T-cell (primary cell): Measurements from ENCODE around the gene SEMA3D. TPM values are rescaled to one million over a fixed set of nuclear protein-coding genes. Genes with fewer than 3 reads are reported as not detected.
"Not testable (repeated sequence)": the region's sequence is repeated elsewhere in the genome, so short reads cannot be mapped to it uniquely, and the experiment has no call there.

Experiments used
- ATAC-seq, 4 experiments: fragments of 200-7000 bp in 3 of 4; fragments of 150-1000 bp in 1 of 4; cut with Tn5 transposase; replicated peaks in 1 of 4; 1 replicate in 3 of 4; 2 replicates in 1 of 4; pipeline ENCODE4 v1.10.0; 2021; ENCODE audit warnings: moderate library complexity in 3 of 4, mild to moderate bottlenecking in 2 of 4, moderate number of reproducible peaks in 1 of 4
- CTCF ChIA-PET, 2 donors: fragments of 300-600 bp; sonication (Branson Sonifier 250); formaldehyde crosslinking; loops; one replicate each; lab custom pipeline; 2022; ENCODE audit warnings: antibody characterized with exemption in 2 of 2; lab: Charles Lee
- POLR2A ChIA-PET, 2 donors: fragments of 300-600 bp; sonication (Branson Sonifier 250); formaldehyde crosslinking; loops; one replicate each; lab custom pipeline; 2022; ENCODE audit warnings: antibody characterized with exemption in 2 of 2; lab: Charles Lee
- DNase-seq, 35 experiments: peaks; one replicate each; pipeline versions ENCODE4 v3.0.0 to v3.0.0-alpha.2; 2013 to 2023
- H3K27ac ChIP-seq: one replicate; pipeline ENCODE4 v1.5.1; 2013; ENCODE audit warnings: low read length
- H3K27me3 ChIP-seq, 2 experiments: replicated peaks in 1 of 2; 1 replicate in 1 of 2; 2 replicates in 1 of 2; pipeline versions ENCODE4 v1.6.1 to v1.7.0; 2013; ENCODE audit warnings: low read length in 1 of 2, mixed read lengths in 1 of 2; ENCODE audit not compliant: control insufficient read depth in 2 of 2, insufficient read depth in 2 of 2; ENCODE audit errors: extremely low read depth in 1 of 2
- H3K36me3 ChIP-seq, 2 donors: 1 replicate in 1 of 2; 2 replicates in 1 of 2; pipeline versions ENCODE4 v1.6.1 to v1.7.0; 2013; ENCODE audit warnings: low read length in 1 of 2; ENCODE audit not compliant: control insufficient read depth in 2 of 2, insufficient read depth in 1 of 2; ENCODE audit errors: extremely low read depth in 1 of 2
- H3K4me1 ChIP-seq, 2 experiments: 1 replicate in 1 of 2; 2 replicates in 1 of 2; pipeline versions ENCODE4 v1.6.1 to v1.7.0; 2013; ENCODE audit warnings: low read length in 2 of 2, mixed read lengths in 1 of 2; ENCODE audit not compliant: insufficient read depth in 2 of 2, control insufficient read depth in 1 of 2; ENCODE audit errors: extremely low read depth in 1 of 2
- H3K4me3 ChIP-seq, 2 donors: 1 replicate in 1 of 2; 2 replicates in 1 of 2; pipeline versions ENCODE4 v1.5.1 to v1.7.0; 2013; ENCODE audit warnings: mild to moderate bottlenecking in 2 of 2, low read length in 1 of 2, moderate library complexity in 1 of 2; ENCODE audit not compliant: control insufficient read depth in 1 of 2; ENCODE audit errors: extremely low read depth in 1 of 2
- H3K9me3 ChIP-seq: 2 replicates; pipeline ENCODE4 v1.7.0; 2013
- H3K27ac Mint-ChIP-seq, 2 donors: one replicate each; pipeline ENCODE4 v1.8.0; 2020 to 2021; ENCODE audit warnings: mild to moderate bottlenecking in 2 of 2, mixed read lengths in 2 of 2
- H3K27me3 Mint-ChIP-seq, 2 donors: one replicate each; pipeline ENCODE4 v1.8.0; 2021 to 2022; ENCODE audit warnings: mixed read lengths in 2 of 2
- H3K36me3 Mint-ChIP-seq: one replicate; pipeline ENCODE4 v1.8.0; 2021; ENCODE audit warnings: mixed read lengths
- H3K4me1 Mint-ChIP-seq, 3 donors: one replicate each; pipeline ENCODE4 v1.8.0; 2020 to 2022; ENCODE audit warnings: mixed read lengths in 3 of 3, mild to moderate bottlenecking in 1 of 3
- H3K4me3 Mint-ChIP-seq, 3 donors: one replicate each; pipeline ENCODE4 v1.8.0; 2020 to 2022; ENCODE audit warnings: mild to moderate bottlenecking in 3 of 3, mixed read lengths in 3 of 3, moderate library complexity in 3 of 3
- H3K9me3 Mint-ChIP-seq, 3 donors: one replicate each; pipeline ENCODE4 v1.8.0; 2020 to 2022; ENCODE audit warnings: mixed read lengths in 3 of 3
- WGBS: methylation state at CpG from one replicate; pipeline ENCODE4 v1.1.5; 2013; ENCODE audit warnings: missing lambda C conversion rate; ENCODE audit not compliant: insufficient coverage; 5-methylcytosine and 5-hydroxymethylcytosine counted together
- total RNA-seq, 35 experiments: library from RNA in 6 of 35; stranded (reverse) in 6 of 35; fragments of 120-200 nt in 1 of 35; gene quantifications; one replicate each; pipeline versions ENCODE4 v1.2.1 to v1.2.4 and lab custom pipeline; 2013 to 2026

The SEMA3D gene
- total RNA-seq, 5 donors from 2014 or later (not counting 1 experiment from before 2014, with no cell fraction given): 0.29 TPM; not detected in 4

DNA sequence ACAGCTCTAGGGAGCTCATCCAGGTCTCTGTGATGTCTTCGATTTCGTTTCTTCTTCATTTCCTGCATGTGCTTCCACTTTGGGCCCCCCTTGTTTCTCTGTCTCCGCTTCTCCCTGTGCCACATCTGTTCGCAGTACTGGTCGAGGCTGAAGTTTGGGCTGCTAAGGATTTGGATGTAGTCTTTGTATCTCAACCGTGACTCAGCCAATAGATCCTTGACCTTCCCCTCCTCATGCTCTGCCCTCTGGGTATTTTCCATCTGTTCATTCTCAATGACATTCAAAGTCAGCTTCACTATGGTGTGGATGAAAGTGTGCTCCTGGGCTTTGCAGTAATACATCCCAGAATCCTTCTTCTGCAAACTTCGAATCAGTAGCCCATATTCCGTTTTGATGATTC lies 187.4 kb downstream of the SEMA3D start:
- ATAC-seq (no peak), DNase-seq (no peak)
- Mint-ChIP-seq H3K4me1 (no peaks in the 10 kb centered on the region), H3K27me3 (peaks cover 0 to 9% of the 10 kb centered on the region in 2 donors), H3K36me3 (no peaks in the 10 kb centered on the region), H3K27ac (no peak overlapping the region), H3K9me3 (no peaks in the 10 kb centered on the region), H3K4me3 (no peak overlapping the region)
- H3K27me3 ChIP-seq: no peaks in the 10 kb centered on the region
- no peaks in the 10 kb centered on the region for H3K9me3 ChIP-seq
- POLR2A ChIA-PET: no interaction called here
- CTCF ChIA-PET: no interaction called here
- no peak overlapping the region for H3K4me3 ChIP-seq
- H3K27ac ChIP-seq: no peak overlapping the region
- H3K4me1 ChIP-seq: no peaks in the 10 kb centered on the region
- no peaks in the 10 kb centered on the region for H3K36me3 ChIP-seq
- WGBS: 100% methylated on average over 2 of the region's 8 CpGs

DNA sequence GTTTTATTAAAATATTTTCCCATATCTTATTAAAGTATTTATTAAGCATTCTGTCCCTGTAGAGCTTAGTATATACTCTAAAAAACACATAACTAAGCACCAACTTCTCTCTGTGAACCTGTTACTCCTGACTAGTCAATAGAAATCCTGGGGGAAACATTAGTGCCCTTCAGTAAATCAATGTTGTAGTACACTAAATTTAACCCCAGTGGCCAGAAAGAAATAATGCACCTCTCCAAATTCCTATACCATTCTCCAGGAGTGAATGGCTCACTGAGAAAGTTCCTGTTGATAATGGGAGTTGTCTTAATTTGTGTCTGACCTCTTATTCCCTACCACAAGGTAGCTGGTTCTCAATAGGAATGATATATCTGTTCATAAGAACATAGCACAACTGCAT lies 188.2 kb downstream of the SEMA3D start:
- H3K4me3 ChIP-seq: no peak overlapping the region
- CTCF ChIA-PET: no interaction called here
- Mint-ChIP-seq H3K4me1 (no peaks in the 10 kb centered on the region), H3K4me3 (no peak overlapping the region), H3K9me3 (no peaks in the 10 kb centered on the region), H3K36me3 (no peaks in the 10 kb centered on the region), H3K27me3 (peaks cover 0 to 9% of the 10 kb centered on the region in 2 donors), H3K27ac (no peak overlapping the region)
- no peaks in the 10 kb centered on the region for H3K9me3 ChIP-seq
- H3K4me1 ChIP-seq: no peaks in the 10 kb centered on the region
- DNase-seq: no peak
- no peak overlapping the region for H3K27ac ChIP-seq
- no peak for ATAC-seq
- H3K36me3 ChIP-seq: no peaks in the 10 kb centered on the region
- POLR2A ChIA-PET: no interaction called here
- H3K27me3 ChIP-seq: no peaks in the 10 kb centered on the region

DNA sequence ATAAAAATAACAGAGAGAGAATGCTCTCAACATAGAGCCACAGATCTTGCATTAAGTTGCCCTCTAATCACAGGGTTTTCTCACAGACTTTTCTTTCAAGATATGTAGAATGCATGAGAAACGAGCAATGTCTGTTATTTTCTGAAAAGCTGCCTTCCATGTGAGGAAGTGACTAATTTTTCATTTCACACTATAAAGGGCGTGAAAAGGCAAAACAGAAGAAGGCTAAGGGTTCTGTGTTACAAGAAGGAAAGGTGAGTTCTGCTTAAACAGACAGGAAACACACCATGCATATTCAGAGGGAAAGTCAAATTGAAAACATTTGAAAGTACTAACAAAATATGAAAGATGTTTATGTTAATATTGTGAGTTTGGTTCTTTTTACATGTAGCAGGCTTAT lies 189.2 kb downstream of the SEMA3D start:
- Histone ChIP-seq H3K36me3 (no peaks in the 10 kb centered on the region), H3K9me3 (no peaks in the 10 kb centered on the region), H3K4me3 (no peak overlapping the region), H3K27ac (no peak overlapping the region), H3K27me3 (no peaks in the 10 kb centered on the region), H3K4me1 (no peaks in the 10 kb centered on the region)
- no peak for DNase-seq
- H3K4me1 Mint-ChIP-seq: no peaks in the 10 kb centered on the region
- H3K36me3 Mint-ChIP-seq: no peaks in the 10 kb centered on the region
- no peaks in the 10 kb centered on the region for H3K9me3 Mint-ChIP-seq
- ATAC-seq: no peak
- no peak overlapping the region for H3K27ac Mint-ChIP-seq
- H3K4me3 Mint-ChIP-seq: no peak overlapping the region
- H3K27me3 Mint-ChIP-seq: peaks cover 0 to 8% of the 10 kb centered on the region in 2 donors
- ChIA-PET POLR2A (interaction anchor here in 1 of 2 donors (0.6 kb wide), 1 partner anchor 453 kb away, joined by 3 read pairs; no protein-coding TSS in a partner anchor), CTCF (no interaction called here)
- WGBS: no CpG with 5 or more reads among the region's 2 CpGs

DNA sequence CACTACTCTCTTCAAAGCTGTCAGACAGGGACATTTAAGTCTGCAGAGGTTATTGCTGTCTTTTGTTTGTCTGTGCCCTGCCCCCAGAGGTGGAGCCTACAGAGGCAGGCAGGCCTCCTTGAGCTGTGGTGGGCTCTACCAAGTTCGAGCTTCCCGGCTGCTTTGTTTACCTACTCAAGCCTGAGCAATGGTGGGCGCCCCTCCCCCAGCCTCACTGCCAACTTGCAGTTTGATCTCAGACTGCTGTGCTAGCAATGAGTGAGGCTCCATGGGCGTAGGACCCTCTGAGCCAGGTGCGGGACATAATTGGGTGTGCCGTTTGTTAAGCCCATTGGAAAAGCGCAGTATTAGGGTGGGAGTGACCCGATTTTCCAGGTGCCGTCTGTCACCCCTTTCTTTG lies 193.9 kb downstream of the SEMA3D start:
- not testable (repeated sequence) for H3K36me3 Mint-ChIP-seq, H3K4me1 ChIP-seq, H3K4me3 Mint-ChIP-seq, H3K27ac Mint-ChIP-seq, H3K9me3 ChIP-seq, H3K4me1 Mint-ChIP-seq, H3K9me3 Mint-ChIP-seq, H3K27me3 ChIP-seq, H3K27ac ChIP-seq, H3K27me3 Mint-ChIP-seq, H3K4me3 ChIP-seq, ATAC-seq, DNase-seq, H3K36me3 ChIP-seq
- ChIA-PET CTCF (interaction anchor here in 1 of 2 donors (0.6 kb wide), 1 partner anchor 32 kb away, joined by 4 read pairs; no protein-coding TSS in a partner anchor), POLR2A (interaction anchor here in 1 of 2 donors (0.6 kb wide), 1 partner anchor 49 kb away, joined by 6 read pairs; no protein-coding TSS in a partner anchor)
- WGBS: 90% methylated on average over 7 of the region's 9 CpGs

DNA sequence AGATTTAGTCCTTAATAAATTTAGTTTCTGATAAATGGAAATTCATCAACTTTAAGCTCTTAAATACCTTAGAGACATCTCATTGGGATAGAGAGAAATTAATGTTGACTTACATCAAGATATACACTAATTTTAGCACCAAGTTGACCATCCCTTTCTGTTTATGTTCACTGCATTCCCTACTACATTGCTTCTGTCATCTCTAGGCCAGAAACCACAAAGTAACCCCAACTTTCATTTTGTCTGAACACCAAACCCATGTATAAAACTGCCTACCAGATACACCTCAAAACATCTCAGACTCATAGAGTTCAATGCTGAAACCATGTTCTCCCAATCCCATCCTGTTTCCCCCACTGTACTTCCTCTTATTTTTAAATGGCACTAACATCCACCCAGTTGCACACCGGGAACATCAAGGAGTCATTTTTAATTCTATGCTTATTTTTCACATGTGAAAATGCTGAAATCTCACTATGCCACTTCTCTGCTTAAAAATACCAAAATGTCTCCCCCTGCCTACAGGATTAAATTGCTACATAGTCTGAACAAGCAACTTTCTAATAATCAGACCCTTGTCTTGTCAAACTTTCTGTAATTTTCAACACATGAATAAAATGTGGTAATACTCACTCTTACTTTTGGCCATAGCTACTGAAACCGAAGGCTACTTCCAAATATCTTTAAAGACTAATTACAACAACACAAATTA lies 201.6 kb downstream of the SEMA3D start:
- Mint-ChIP-seq H3K27ac (no peak overlapping the region), H3K36me3 (no peaks in the 10 kb centered on the region), H3K4me1 (no peaks in the 10 kb centered on the region), H3K4me3 (no peak overlapping the region), H3K27me3 (no peaks in the 10 kb centered on the region), H3K9me3 (no peaks in the 10 kb centered on the region)
- Histone ChIP-seq H3K36me3 (no peaks in the 10 kb centered on the region), H3K4me1 (no peaks in the 10 kb centered on the region), H3K27me3 (no peaks in the 10 kb centered on the region), H3K4me3 (no peak overlapping the region), H3K27ac (no peak overlapping the region), H3K9me3 (no peaks in the 10 kb centered on the region)
- ATAC-seq (no peak), DNase-seq (no peak)
- WGBS: 83% methylated on average over 1 of the region's 2 CpGs
- POLR2A ChIA-PET: interaction anchor here in 1 of 2 donors (0.6 kb wide), 1 partner anchor 1106 kb away, joined by 4 read pairs; no protein-coding TSS in a partner anchor
- CTCF ChIA-PET: interaction anchor here in 1 of 2 donors (0.6 kb wide), 1 partner anchor 1370 kb away, joined by 5 read pairs; no protein-coding TSS in a partner anchor

DNA sequence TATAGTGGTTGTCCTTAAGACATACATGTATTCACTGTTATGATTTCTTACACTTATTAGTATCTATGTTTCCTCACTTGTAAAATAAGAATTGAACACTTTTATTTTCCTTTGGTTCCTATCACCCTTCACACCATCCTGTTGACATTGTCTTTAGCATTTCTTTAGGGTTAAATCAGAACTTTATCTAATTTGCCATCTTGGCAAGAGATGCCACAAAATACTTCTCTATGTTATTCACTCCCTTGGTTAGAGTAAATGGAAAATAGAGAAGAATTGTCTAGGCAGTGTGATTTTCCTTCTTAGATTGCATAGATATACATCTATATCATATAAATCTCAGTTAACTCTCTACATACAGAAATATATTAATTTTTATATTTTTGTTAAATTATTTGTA lies 204.7 kb downstream of the SEMA3D start:
- H3K27me3 ChIP-seq: no peaks in the 10 kb centered on the region
- DNase-seq: no peak
- no peaks in the 10 kb centered on the region for H3K9me3 ChIP-seq
- POLR2A ChIA-PET: no interaction called here
- Mint-ChIP-seq H3K27ac (no peak overlapping the region), H3K27me3 (no peaks in the 10 kb centered on the region), H3K4me3 (no peak overlapping the region), H3K4me1 (no peaks in the 10 kb centered on the region), H3K36me3 (no peaks in the 10 kb centered on the region), H3K9me3 (no peaks in the 10 kb centered on the region)
- CTCF ChIA-PET: no interaction called here
- no peaks in the 10 kb centered on the region for H3K4me1 ChIP-seq
- no peak for ATAC-seq
- H3K36me3 ChIP-seq: no peaks in the 10 kb centered on the region
- H3K4me3 ChIP-seq: no peak overlapping the region
- no peak overlapping the region for H3K27ac ChIP-seq
